Sigmoid colon (tissue), 4 donors: ENCODE measurements around the gene C1orf21.

Experiments
- EP300 ChIP-seq, 4 donors: sonication (generic); formaldehyde crosslinking; IDR thresholded peaks; one replicate each; pipeline ENCODE4 v1.6.1; 2017; ENCODE audit warnings: antibody characterized with exemption in 4 of 4
- POLR2A ChIP-seq, 2 donors: fragments of 450-650 bp; IDR thresholded peaks; one replicate each; pipeline ENCODE4 v1.6.1; 2016; ENCODE audit warnings: antibody characterized with exemption in 2 of 2, mild to moderate bottlenecking in 2 of 2, moderate library complexity in 2 of 2
- TF ChIP-seq, protein P1 (sequence below), 4 experiments: fragments of 450-650 bp in 3 of 4; fragments of 200-600 bp in 1 of 4; IDR thresholded peaks; one replicate each; pipeline ENCODE4 v1.5.1; 2016 to 2019; ENCODE audit warnings: antibody characterized with exemption in 4 of 4, mild to moderate bottlenecking in 3 of 4, moderate library complexity in 2 of 4

DNA sequence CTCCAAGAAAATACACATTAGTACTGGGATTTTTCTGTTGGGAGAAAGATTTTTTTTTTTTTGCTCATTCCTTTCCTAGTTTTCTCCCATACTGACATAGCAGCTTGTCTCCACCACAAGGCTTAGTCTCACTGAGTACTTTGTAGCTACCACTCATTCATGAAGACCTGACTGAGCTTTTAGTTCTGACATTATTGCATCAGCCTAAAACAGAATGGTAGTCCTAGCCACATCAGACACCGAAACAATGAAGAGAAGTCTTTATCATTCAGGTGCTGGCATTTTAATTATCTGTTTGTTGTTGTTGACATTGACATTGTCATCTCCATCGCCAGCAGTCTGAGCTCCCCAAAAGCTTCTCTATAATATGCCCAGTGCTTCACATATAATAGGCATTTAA lies 21.1 kb upstream of the C1orf21 start:
- TF ChIP-seq, protein P1, sequence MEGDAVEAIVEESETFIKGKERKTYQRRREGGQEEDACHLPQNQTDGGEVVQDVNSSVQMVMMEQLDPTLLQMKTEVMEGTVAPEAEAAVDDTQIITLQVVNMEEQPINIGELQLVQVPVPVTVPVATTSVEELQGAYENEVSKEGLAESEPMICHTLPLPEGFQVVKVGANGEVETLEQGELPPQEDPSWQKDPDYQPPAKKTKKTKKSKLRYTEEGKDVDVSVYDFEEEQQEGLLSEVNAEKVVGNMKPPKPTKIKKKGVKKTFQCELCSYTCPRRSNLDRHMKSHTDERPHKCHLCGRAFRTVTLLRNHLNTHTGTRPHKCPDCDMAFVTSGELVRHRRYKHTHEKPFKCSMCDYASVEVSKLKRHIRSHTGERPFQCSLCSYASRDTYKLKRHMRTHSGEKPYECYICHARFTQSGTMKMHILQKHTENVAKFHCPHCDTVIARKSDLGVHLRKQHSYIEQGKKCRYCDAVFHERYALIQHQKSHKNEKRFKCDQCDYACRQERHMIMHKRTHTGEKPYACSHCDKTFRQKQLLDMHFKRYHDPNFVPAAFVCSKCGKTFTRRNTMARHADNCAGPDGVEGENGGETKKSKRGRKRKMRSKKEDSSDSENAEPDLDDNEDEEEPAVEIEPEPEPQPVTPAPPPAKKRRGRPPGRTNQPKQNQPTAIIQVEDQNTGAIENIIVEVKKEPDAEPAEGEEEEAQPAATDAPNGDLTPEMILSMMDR (IDR thresholded peaks at IDR 0.05): no peak
- TF ChIP-seq EP300 (IDR thresholded peaks at IDR 0.05) (no peak), POLR2A (IDR thresholded peaks at IDR 0.05) (no peak)
